ENCODE measurements around the gene MYLK4.

Gene MYLK4

DNA sequence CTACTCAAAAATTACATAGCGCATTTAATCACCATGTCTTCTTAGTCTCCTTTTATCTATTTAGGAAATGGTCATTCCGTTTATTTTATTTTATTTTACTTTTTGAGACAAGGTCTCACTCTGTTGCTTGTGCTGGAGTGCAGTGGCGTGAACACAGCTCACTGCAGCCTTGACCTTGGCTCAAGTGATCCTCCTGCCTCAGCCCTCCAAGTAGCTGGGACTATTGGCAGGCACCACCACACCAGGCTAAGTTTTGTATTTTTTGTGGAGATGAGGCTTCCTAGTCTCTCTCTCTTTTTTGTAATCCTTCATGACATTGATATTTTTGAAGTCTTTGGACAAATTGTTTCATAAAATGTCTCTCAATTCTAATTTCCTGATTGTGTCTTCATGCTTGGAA is 4.7 kb upstream of the MYLK4 start:
- DNase-seq, result no peak

DNA sequence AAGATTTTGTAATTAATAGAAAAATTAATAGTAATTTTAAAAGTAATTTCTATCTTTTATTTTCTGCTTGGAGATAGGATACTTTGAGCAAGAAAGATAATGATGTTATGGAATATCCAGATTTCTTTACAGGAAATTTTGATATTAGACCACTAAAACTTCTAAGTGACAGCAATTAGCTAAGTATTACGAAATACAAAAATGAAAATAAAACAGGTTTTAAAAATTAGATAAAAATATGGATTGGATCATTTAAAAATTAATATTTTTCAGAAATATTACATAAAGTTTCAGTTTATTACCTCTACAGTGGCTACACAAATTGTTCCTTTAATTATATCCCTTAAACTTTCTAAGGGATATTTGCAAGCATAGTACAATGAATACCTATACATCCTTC is 4.2 kb upstream of the MYLK4 start:
- no peak for DNase-seq

DNA sequence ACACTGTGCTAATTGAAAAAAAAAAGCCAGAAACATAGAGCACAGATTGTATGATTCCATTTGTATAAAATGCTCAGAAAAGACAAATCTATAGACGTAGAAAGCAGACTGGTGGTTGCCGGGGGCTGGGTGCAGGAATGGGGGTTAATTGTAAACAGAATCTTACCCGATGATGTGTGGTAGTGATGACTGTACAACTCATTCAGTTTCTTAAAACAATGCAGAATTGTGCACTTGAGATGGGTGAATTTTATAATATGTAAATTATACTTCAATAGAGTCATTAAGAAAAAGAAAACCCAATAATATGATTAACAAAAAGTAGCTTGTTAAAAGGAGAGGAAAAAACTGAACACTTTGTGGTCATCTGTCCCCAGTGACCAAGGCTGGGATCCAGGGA is 3.7 kb upstream of the MYLK4 start:
- DNase-seq, result no peak

DNA sequence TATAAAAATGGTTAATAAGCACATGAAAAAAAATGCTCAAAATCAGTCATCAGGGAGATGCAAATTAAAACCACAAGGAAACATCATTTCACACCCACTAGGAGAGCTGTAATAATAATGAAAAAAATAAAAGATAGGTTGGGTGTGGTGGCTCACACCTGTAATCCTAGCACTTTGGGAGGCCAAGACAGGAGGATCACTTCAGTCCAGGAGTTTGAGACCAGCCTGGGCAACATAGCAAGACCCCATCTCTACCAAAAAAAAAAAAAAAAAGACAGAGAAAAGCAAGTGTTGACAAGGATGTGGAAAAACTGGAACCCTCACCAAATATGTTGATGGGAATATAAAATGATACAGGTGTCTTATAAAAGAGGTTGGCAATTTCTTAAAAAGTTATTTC is 3.0 kb upstream of the MYLK4 start:
- no peak for DNase-seq

- no peak for DNase-seq
These were observed 2.4 kb upstream of the MYLK4 start for GRCh38 chr6:2753110-2753489.

- no peak for DNase-seq
These were observed 1.9 kb upstream of the MYLK4 start for GRCh38 chr6:2752477-2753109.

DNA sequence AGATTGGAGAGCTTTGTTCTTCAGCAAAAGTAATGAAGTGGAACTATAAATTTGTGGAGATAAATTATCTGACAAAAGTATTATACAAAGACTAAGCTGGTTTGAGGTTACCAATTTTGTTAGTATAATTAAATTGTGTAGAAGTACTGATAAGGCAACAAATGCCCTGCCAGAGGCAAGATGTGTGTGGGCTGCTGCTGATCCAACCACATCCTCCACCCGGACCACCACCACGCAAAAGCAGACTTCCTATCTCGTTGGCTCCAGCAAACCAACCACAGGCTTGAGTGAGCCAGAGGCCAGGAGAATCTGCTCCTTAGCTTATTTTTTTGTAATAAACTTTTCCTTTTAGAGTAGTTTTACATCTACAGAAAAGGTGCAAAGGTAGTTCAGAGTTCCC is 1.1 kb upstream of the MYLK4 start:
- DNase-seq, result no peak

DNA sequence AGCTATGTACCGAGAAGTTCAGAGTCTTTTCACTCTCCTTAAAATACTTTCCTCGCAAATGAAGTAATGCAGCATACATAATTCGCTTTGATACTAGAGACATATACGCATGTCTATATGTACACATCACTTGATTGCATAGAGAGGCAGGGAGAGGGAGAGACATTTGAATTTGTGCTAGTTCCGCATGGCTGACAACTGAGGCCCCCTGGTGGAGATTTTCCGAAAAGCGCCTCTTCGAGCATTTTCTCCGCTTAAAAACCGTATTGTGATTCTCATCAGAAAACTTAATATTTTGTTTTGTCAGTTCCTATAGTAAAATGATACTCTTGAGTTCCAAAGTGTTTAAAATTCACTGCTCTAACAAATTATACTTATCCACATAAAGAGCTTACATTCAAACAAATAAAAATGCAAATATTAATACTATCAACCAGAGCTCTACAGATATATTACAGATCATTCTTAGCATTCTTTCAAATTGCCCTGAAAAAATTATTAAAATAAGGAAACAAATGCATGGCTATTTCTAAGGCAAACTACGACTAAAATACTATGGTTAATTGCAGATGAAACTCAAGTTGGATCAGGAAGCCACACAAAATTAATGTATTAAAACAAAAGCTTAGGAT is 637 bp downstream of the MYLK4 start:
- peak; percentile 54 to 74 for DNase-seq

DNA sequence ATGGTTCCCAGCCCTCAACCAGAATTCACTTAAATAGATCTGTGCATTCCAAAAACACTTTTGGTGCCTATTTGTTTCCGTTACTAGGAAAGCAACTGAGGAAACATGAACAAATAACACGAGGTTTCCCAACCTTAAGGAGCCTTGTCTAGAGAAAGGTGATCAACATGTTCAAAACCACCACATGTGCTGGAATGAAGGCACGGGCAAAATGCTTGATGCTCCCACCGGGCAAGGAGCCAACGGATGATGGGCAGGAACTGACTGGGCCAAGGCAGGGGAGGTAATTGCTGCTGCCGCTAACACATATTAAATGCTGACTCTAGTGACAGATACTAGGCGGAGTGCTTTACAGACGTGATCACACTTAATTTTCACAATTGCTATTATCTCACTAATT is 2.5 kb downstream of the MYLK4 start:
- no peak for DNase-seq

DNA sequence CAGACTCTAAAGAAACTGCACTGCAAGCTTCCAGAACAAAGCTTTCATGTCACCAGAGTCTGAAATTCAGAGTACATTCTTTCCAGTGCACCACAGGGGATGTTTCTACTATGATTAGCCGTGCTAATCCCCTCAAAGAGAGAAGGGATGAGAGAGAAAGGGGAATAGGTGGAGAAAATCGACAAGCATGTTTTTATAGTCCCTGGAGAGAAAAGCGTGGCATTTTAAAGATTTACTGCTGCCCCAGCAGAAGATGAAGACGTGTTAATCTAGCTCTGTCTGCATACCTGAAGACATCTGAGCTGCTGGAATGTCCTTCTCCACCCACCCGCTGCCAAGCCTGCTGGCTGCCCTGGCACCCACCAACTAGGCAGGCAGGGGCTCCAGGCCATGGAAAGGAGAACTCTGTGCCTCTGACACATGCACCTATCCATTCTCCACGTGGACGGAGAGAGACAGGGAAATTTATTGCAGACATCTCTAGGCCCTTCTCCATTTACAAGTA is 4.1 kb downstream of the MYLK4 start:
- DNase-seq, result no peak

DNA sequence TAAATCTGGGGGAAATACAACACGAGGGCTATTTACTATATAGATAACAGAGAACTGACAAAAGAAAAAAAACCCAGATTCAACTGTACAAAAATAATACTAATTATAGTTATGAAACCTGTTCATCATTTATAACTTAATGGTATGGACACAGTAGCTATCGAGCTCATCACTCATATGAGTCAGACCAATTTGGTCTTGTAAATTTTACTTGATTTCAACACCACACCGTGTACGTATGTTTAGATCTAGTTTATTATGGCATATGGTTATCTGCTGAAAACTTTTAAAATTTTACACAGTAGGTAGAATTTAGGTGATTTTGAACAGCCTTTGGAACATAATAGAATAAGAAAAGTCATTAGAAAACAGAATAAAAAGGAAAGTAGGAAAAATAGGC is 5.5 kb downstream of the MYLK4 start:
- no peak for DNase-seq

- no peak for DNase-seq
These were observed 5.9 kb downstream of the MYLK4 start for GRCh38 chr6:2744778-2745177.

- no peak for DNase-seq
These were observed 6.4 kb downstream of the MYLK4 start for GRCh38 chr6:2744209-2744771.

- DNase-seq, result no peak
These were observed 7.2 kb downstream of the MYLK4 start for GRCh38 chr6:2743280-2744208.

- DNase-seq, result no peak
These were observed 9.0 kb downstream of the MYLK4 start for GRCh38 chr6:2741756-2742155.

GRCh38 chr6:2740581-2740980 is 10.1 kb downstream of the MYLK4 start:
- DNase-seq, result no peak

GRCh38 chr6:2739335-2739734 is 11.4 kb downstream of the MYLK4 start:
- DNase-seq, result no peak

DNA sequence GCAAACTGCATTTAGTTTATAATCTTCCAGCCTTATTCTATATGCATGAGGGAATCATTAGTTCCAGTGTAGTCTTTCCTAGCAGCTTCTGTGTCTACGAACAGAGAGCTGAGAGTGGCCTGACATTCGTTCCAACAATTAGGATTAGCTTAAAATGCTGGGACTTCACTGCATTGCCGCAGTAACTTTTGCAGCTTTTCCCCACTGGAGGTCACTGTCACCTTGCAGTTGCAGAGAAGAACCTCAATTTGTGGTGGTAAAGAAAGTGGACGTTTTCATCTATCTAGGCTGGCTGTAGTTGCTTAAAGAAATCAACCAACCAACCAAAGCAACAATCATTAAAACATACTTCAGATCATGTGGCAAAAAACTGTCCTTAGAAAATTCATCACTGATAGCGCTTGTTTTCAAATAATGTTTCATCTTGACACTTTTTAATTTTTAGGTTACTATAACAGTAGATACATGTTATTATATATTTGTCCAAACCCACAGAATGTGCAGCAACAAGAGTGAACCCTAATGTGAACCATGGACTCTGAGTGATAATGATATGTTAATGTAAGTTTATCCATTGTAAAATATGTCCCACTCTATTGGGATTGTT is 12.2 kb downstream of the MYLK4 start:
- peak; percentile 55 to 63 for DNase-seq

- DNase-seq, result no peak
These were observed 12.8 kb downstream of the MYLK4 start for GRCh38 chr6:2737885-2738284.

DNA sequence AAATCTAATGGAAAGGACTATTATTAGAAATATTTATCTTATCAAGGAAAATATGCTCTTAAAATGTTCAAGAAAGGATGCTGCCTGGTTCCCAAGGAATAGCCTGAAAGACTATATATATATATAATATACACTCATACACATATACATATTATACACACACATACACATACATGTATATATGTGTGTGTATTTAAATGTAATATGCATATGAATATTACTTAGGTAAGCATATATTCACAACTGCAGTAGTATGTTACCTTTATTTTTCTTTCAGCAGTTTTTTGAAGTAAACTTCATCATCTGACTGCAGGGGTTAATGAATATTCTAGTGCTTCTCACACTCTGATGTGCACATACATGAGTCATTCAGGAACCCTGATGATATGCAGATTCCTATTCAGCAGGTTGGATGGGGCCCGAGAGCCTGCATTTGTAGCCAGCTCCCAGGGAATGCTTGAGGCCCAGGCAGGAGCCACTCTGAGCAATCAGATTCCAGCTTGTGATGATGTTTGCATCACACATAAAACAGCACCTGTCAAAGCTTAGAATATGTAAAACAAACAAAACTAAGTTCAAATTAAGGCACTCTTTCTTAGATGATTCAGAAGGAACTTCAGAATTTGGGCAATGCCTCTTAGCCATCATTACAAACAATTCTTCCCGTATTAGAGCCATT is 16.1 kb downstream of the MYLK4 start:
- DNase-seq, result no peak

DNA sequence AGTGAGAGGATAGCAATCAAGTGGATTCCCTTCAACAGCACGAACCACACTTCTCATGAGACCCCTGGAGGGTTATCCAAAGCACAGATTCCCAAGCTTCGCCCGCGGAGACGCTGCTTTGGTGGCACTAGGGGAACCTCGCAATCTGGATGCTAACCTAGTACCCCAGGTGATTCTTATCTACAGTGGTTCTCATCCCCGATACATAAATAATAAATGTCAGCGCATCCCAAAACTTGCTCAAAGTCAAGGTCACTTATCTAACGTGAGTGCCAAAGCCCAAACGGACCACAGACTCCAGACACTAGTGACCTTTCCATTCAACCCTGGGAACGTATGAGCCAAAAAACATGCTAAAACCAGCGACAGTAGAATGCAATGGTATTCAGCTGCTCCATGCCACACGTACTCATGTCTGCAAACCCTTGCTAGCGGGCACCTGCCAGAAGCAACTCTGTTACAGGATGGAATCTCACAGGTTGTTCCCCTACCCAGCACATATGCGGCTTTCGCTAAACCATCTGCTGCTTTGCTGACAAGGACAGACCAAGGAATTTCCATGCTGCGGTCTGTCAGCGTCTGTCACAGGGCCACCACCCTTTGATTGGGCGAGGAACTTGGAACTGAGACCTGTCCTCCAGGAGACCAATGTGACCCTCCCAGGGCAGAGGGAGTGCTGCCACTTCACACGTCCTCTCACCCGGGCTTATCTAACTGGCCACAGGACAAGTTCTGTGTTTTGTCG is 16.8 kb downstream of the MYLK4 start:
- DNase-seq, result no peak

GRCh38 chr6:2733324-2733723 is 17.4 kb downstream of the MYLK4 start:
- peak; percentile 45 to 85 for DNase-seq

All from CD4-positive, alpha-beta T cell treated with Interferon alpha-2 for 1 hour (primary cell).